Measurements from ENCODE around the gene CCDC149.

CCDC149 gene

DNA sequence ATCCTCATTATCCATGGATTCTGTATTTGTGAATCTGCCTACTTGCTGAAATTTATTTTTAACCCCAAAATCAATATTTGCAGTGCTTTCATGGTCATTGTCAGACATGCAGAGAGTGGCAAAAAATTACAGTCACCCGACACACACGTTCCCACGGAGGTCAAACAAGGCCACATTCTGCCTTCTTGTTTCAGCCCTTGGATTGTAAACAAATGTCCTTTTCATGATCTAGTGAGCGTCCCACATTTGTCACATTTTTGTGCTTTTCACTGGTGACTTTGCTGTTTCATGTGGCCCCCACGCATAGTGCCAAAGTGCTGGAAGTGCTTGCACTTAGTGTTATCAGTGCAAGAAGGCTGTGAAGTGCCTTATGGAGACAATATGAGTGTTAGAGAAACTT lies 72.5 kb downstream of the CCDC149 start:
- H3K36me3 ChIP-seq = peaks cover 12 to 24% (median 17%) of the 10 kb centered on the region in 3 donors
- no peak for DNase-seq
- H3K27me3 ChIP-seq = no peaks in the 10 kb centered on the region
- H3K4me3 ChIP-seq = no peak overlapping the region
- peaks cover 0 to 14% (median 2%) of the 10 kb centered on the region in 4 donors for H3K4me1 ChIP-seq
- H3K9me3 ChIP-seq = no peaks in the 10 kb centered on the region
- intact Hi-C loops (cut with DNase I; ENCODE audit: low total_unique reads) = no loop called here
- TF ChIP-seq, protein P1, sequence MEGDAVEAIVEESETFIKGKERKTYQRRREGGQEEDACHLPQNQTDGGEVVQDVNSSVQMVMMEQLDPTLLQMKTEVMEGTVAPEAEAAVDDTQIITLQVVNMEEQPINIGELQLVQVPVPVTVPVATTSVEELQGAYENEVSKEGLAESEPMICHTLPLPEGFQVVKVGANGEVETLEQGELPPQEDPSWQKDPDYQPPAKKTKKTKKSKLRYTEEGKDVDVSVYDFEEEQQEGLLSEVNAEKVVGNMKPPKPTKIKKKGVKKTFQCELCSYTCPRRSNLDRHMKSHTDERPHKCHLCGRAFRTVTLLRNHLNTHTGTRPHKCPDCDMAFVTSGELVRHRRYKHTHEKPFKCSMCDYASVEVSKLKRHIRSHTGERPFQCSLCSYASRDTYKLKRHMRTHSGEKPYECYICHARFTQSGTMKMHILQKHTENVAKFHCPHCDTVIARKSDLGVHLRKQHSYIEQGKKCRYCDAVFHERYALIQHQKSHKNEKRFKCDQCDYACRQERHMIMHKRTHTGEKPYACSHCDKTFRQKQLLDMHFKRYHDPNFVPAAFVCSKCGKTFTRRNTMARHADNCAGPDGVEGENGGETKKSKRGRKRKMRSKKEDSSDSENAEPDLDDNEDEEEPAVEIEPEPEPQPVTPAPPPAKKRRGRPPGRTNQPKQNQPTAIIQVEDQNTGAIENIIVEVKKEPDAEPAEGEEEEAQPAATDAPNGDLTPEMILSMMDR (IDR thresholded peaks at IDR 0.05) = no peak
- peak overlapping the region in 1 of 2 donors; percentile 2 for H3K27ac ChIP-seq

- intact Hi-C loops (cut with DNase I; ENCODE audit: low total_unique reads) = no loop called here
- H3K4me1 ChIP-seq = peaks cover 0 to 14% (median 2%) of the 10 kb centered on the region in 4 donors
- no peaks in the 10 kb centered on the region for H3K9me3 ChIP-seq
- peaks cover 25 to 33% (median 26%) of the 10 kb centered on the region in 3 donors for H3K36me3 ChIP-seq
- TF ChIP-seq, protein P1 (IDR thresholded peaks at IDR 0.05) = no peak
- no peaks in the 10 kb centered on the region for H3K27me3 ChIP-seq
- no peak for DNase-seq
- H3K4me3 ChIP-seq = no peak overlapping the region
- no peak overlapping the region for H3K27ac ChIP-seq
Measured at GRCh38 chr4:24837781-24838180, 75.1 kb downstream of the CCDC149 start.

- intact Hi-C loops (cut with DNase I; ENCODE audit: low total_unique reads) = no loop called here
- H3K4me3 ChIP-seq = no peak overlapping the region
- H3K27ac ChIP-seq = no peak overlapping the region
- no peaks in the 10 kb centered on the region for H3K9me3 ChIP-seq
- H3K36me3 ChIP-seq = peaks cover 25 to 33% (median 26%) of the 10 kb centered on the region in 3 donors
- peaks cover 0 to 14% (median 2%) of the 10 kb centered on the region in 4 donors for H3K4me1 ChIP-seq
- H3K27me3 ChIP-seq = no peaks in the 10 kb centered on the region
- DNase-seq = no peak
- TF ChIP-seq, protein P1 (IDR thresholded peaks at IDR 0.05) = no peak
Measured at GRCh38 chr4:24837336-24837735, 75.5 kb downstream of the CCDC149 start.

DNA sequence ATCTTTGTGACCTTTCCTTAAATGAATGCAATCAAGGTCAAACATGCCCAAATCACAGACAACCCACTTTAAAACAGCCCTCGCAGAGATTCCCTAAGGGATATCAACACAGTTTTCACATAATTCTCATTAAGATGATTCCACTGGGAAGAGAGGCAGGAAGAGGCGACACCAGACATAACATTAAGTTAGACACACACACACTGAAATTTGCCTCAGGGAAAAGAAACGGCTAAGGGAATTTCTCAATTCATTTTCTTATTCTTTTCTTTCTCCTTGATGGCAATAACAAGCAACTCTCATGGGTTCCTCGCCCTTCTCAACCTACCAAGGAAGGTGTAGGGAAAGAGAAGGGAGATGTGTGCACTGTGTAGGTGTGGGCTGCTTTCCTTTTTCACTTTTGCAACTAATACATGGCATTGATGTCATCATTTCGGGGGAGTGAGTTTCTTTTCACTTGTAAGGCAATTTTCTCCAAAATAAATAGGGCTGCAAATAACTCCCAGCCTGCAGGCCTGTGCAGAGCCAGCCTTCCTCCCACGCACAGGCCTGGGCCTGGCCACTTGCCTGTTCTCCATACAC lies 76.1 kb downstream of the CCDC149 start:
- H3K27me3 ChIP-seq = no peaks in the 10 kb centered on the region
- no peak overlapping the region for H3K4me3 ChIP-seq
- peaks cover 26 to 34% (median 31%) of the 10 kb centered on the region in 3 donors for H3K36me3 ChIP-seq
- DNase-seq = no peak
- peaks cover 0 to 14% (median 2%) of the 10 kb centered on the region in 4 donors for H3K4me1 ChIP-seq
- intact Hi-C loops (cut with DNase I; ENCODE audit: low total_unique reads) = no loop called here
- TF ChIP-seq, protein P1 (IDR thresholded peaks at IDR 0.05) = no peak
- H3K27ac ChIP-seq = no peak overlapping the region
- H3K9me3 ChIP-seq = no peaks in the 10 kb centered on the region

- H3K27ac ChIP-seq = no peak overlapping the region
- TF ChIP-seq, protein P1 (IDR thresholded peaks at IDR 0.05) = no peak
- H3K4me1 ChIP-seq = peaks cover 0 to 5% (median 0%) of the 10 kb centered on the region in 4 donors
- H3K4me3 ChIP-seq = no peak overlapping the region
- no peaks in the 10 kb centered on the region for H3K27me3 ChIP-seq
- DNase-seq = no peak
- peaks cover 35 to 45% (median 42%) of the 10 kb centered on the region in 3 donors for H3K36me3 ChIP-seq
- intact Hi-C loops (cut with DNase I; ENCODE audit: low total_unique reads) = no loop called here
- no peaks in the 10 kb centered on the region for H3K9me3 ChIP-seq
Measured at GRCh38 chr4:24835696-24836095, 77.1 kb downstream of the CCDC149 start.
